ENCODE measurements around the gene SLC13A4. TPM values are rescaled to one million over a fixed set of nuclear protein-coding genes. Genes with fewer than 3 reads are reported as not detected.
A peak's percentile ranks its signal among the peaks of the same experiment; 100 is the strongest.
"Not testable (repeated sequence)": the region's sequence is repeated elsewhere in the genome, so short reads cannot be mapped to it uniquely, and the experiment has no call there.

The SLC13A4 gene
- total RNA-seq, 1 donor from 2014 or later: 0.35 TPM

DNA sequence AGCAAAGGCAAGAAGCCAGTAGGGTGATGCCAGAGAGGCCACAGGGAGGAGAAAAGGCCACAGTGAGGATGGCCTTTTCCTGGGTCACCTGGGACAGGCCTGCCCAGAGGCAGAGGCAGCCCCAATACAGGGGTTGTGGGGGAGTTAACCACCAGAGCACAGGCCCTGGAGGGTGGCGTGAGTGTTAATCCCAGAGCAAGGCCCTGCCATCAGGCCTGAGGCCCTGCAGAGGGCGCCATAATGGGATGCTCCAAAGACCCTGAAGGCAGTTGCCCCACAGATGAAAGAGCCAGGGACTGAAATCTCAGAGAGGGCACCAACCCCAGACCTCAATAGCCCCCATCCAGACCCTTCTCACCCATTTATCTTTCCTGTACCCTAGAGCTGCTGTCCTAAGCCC is 23.9 kb downstream of the SLC13A4 start:
- DNase-seq (ENCODE audit: low spot score) (no peak), ATAC-seq (no peak)

- DNase-seq (ENCODE audit: low spot score): no peak
- no peak for ATAC-seq
Observed at GRCh38 chr7:135697276-135698049, 30.5 kb downstream of the SLC13A4 start.

DNA sequence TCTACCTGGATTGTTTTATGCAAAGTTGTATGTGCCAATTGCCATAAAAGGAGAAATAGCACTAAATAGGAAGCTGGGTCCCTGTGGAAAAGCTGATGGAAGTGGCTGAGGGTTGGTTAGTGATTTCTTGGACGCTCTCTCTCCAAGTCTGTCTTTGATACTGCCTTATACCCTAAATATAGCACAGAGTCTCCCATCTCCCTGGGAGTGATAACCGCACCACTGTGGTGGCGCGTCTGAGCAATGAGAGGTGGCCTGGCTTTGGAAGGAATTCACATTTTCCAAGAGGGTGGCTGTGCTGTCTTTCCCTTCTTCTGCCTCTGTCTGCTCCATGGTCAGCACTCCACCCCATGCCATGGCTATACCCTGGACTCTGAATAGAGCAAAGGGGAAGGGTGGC is 34.4 kb downstream of the SLC13A4 start:
- ATAC-seq: no peak
- DNase-seq (ENCODE audit: low spot score): no peak

GRCh38 chr7:135692606-135693005 is 35.4 kb downstream of the SLC13A4 start:
- ATAC-seq; DNase-seq (ENCODE audit: low spot score): not testable (repeated sequence)

- DNase-seq (ENCODE audit: low spot score) (no peak), ATAC-seq (no peak)
Observed at GRCh38 chr7:135692055-135692454, 35.9 kb downstream of the SLC13A4 start.

GRCh38 chr7:135690566-135690965 is 37.4 kb downstream of the SLC13A4 start:
- ATAC-seq (no peak), DNase-seq (ENCODE audit: low spot score) (no peak)

- ATAC-seq (no peak), DNase-seq (ENCODE audit: low spot score) (no peak)
Observed at GRCh38 chr7:135687466-135687865, 40.5 kb downstream of the SLC13A4 start.

GRCh38 chr7:135685306-135686084 is 42.5 kb downstream of the SLC13A4 start:
- no peak for ATAC-seq
- no peak for DNase-seq (ENCODE audit: low spot score)

DNA sequence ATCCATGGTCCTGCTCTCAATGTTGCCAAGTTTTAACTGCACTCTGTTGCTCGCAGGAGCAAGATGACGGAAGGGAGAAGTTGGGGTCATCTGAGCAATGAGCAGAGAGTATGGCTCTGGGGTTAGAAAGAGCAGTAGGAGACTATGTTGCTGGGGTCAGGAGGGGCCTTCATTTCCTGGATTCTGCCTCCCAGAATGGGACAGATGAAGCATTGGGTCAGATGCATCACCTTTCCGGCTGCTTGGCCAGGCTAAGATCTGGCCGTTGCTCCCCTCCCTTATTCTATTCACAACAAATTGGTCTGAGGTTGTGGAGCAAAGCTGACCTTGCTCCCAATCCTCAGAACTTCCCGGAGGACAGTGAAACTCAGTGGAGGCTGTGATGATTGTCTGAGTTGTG is 43.3 kb downstream of the SLC13A4 start:
- ATAC-seq: peak; percentile 31
- no peak for DNase-seq (ENCODE audit: low spot score)

DNA sequence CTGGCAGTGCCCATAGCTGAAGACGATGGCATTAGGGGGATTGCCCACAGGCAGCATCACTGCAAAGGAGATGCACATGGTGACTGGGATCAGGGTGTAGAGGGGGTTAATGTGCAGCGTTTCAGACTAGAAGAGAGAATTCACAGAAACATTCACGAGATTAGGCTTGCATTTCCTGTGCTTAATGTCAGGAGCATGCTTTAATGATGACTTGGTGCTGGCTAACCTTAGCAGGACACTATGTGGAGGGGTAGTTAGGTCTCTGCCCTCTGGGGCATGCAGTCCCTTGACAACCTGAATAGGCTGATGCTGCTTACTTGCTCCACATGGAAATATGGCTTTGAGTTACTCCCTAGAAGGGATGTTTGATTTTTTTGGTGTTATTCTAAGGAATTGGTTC is 43.9 kb downstream of the SLC13A4 start:
- peak; percentile 33 for ATAC-seq

GRCh38 chr7:135683609-135684008 is 44.4 kb downstream of the SLC13A4 start:
- DNase-seq (ENCODE audit: low spot score) (no peak), ATAC-seq (no peak)

More for the DNA sequence above, 43.9 kb downstream of the SLC13A4 start:
- DNase-seq (ENCODE audit: low spot score): no peak

DNA sequence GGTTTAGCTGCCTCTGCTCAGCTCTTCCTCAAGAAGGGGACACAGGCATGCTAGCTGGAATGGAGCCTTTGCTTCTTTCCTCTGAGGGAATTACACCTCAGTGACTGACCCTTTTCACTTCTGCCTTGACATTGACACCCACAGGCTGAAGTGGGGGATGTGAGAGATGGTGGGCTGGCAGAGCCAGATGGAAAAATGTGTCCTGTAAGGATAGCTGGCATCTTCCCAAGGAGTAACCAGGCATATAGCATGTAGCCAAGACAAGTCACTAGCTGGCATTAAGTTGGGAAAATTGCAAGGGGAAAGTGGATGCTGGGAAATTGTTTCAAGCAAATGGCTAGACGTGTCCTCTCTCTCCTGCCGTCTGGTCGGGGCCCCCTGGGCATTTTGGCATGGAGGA is 45.8 kb downstream of the SLC13A4 start:
- DNase-seq (ENCODE audit: low spot score) (no peak), ATAC-seq (no peak)

DNA sequence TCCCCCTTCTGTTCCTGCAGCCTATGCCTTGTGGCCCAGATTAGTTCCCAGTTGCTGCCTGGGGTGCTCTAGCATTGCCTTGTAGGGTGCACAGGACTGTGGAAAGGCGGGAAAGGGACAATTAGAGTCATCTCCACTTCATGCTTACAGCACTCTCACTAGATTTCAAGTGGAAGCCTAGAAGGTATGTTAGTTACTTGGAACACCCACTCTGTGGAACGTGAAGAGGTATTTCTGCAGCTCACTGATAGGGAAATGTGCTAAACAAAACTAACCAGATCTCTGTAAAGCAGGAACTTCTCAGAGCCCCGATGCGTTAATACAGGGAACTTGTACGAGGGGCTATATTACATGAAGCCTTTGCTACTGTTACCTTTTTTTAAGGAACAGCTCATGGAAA is 46.2 kb downstream of the SLC13A4 start:
- ATAC-seq (no peak), DNase-seq (ENCODE audit: low spot score) (no peak)

GRCh38 chr7:135678612-135679575 is 49.1 kb downstream of the SLC13A4 start:
- peak; percentile 65 for DNase-seq (ENCODE audit: low spot score)

DNA sequence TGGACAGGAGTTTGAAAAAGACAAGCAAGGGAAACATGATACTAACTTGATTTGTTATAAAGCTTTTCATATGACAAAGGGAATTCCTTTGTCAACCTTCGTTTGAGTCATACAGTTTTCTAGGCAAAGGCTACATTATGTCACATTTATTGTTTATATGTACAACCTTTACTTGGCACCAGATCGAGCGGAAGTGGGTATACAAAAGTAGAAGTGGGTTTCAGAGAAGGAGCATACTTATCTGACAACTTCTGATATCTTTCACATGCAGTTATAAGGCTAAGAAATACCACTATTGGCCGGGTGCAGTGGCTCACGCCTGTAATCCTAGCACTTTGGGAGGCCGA is 54.7 kb downstream of the SLC13A4 start:
- DNase-seq (ENCODE audit: low spot score): no peak
- ATAC-seq: no peak

More at GRCh38 chr7:135678612-135679575, 49.1 kb downstream of the SLC13A4 start:
- ATAC-seq: peak; percentile 98

DNA sequence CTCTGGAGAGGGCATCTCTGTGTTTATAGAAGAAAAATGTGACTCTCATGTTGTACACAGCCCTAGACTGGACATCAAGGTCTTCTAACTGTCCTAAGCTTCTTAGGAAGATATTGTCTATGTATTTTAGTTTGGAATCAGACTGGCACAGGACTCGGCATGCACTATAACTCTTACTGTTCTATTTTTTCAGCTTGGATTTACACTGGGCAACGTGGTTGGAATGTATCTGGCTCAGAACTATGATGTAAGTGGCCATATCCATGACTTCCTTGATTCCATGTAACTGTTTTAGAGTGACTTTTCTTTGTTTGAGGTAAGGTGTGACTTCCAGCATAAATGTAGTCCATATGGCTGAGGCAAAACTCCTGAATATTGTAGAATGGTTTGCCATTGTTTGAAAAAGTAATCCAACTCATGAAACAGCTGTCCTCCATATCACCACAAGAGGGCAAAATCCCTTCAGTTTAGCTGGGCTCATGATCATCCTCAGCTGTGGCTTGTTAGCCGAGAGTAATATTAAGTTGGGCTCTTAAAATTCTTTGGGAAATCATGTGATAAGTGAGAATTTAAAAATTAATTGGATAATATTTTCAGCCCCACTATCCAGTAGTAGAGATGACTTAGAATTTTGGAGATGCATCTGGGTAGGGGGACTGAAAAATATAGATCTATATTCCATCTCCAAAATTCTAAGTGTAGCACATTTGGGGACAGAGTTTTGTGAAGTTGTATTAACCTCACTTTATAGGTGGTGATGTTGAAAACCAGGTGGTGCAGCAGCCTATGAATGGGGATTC is 55.2 kb downstream of the SLC13A4 start:
- ATAC-seq (peak; percentile 85), DNase-seq (ENCODE audit: low spot score) (no peak)

DNA sequence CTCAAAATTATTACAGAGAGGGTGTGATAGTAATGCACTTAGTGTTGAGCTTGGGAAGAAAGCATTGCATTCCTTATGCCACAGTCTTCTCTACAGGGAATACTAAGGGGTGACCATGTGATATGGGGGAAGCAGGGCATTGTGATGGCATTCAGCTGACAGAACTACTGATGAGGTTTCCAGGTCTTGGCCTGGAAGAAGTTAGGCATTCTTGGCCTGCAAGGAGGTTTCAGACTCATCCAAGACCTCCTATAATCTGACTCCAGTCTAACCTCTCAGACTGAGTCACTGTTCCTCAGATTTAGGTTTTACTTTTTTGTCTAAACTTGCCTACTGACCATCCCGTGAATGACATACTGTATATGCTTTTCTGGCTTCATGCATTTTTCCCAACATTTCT is 57.8 kb downstream of the SLC13A4 start:
- DNase-seq (ENCODE audit: low spot score) (no peak), ATAC-seq (no peak)

- ATAC-seq: no peak
Observed at GRCh38 chr7:135669774-135670173, 58.2 kb downstream of the SLC13A4 start.

GRCh38 chr7:135668852-135669395 is 59.1 kb downstream of the SLC13A4 start:
- DNase-seq (ENCODE audit: low spot score); ATAC-seq: not testable (repeated sequence)

More at GRCh38 chr7:135669774-135670173, 58.2 kb downstream of the SLC13A4 start:
- no peak for DNase-seq (ENCODE audit: low spot score)

GRCh38 chr7:135667626-135668025 is 60.4 kb downstream of the SLC13A4 start:
- ATAC-seq; DNase-seq (ENCODE audit: low spot score): not testable (repeated sequence)
